ENCODE results near the gene KRT6B. TPM values are rescaled to one million over a fixed set of nuclear protein-coding genes. Genes with fewer than 3 reads are reported as not detected.

Gene KRT6B
- total RNA-seq, 4 donors from 2014 or later = not detected

GRCh38 chr12:52474212-52474611, 22.3 kb upstream of the KRT6B start:
- Histone ChIP-seq H3K9me3 (no peaks in the 10 kb centered on the region), H3K27me3 (no peaks in the 10 kb centered on the region), H3K36me3 (no peaks in the 10 kb centered on the region), H3K4me3 (no peak overlapping the region), H3K4me1 (no peaks in the 10 kb centered on the region), H3K27ac (no peak overlapping the region)
- DNase-seq = no peak
- no peak for TF ChIP-seq CTCF (IDR thresholded peaks at IDR 0.05)
- no peak for TF ChIP-seq POLR2A (IDR thresholded peaks at IDR 0.05)

GRCh38 chr12:52473768-52474167, 21.8 kb upstream of the KRT6B start, which contains the start of gene KRT6C:
Gene KRT6C, minus strand, starts transcription at chr12:52473805. Its CDS starts 68 bp downstream, at chr12:52473737.
- Histone ChIP-seq H3K4me3 (no peak within 1 kb of the TSS), H3K4me1 (no peaks in the 10 kb centered on the region), H3K36me3 (no peaks in the 10 kb centered on the region), H3K27me3 (no peaks in the 10 kb centered on the region), H3K27ac (no peak within 1 kb of the TSS), H3K9me3 (no peaks in the 10 kb centered on the region)
- TF ChIP-seq POLR2A (IDR thresholded peaks at IDR 0.05) = no peak
- TF ChIP-seq CTCF (IDR thresholded peaks at IDR 0.05) = no peak
- no peak for DNase-seq

GRCh38 chr12:52469853-52470252, 17.9 kb upstream of the KRT6B start:
- Histone ChIP-seq H3K4me3 (no peak overlapping the region), H3K9me3 (no peaks in the 10 kb centered on the region), H3K36me3 (no peaks in the 10 kb centered on the region), H3K4me1 (no peaks in the 10 kb centered on the region), H3K27ac (no peak overlapping the region), H3K27me3 (no peaks in the 10 kb centered on the region)
- TF ChIP-seq POLR2A (IDR thresholded peaks at IDR 0.05) = no peak
- TF ChIP-seq CTCF (IDR thresholded peaks at IDR 0.05) = no peak
- no peak for DNase-seq

GRCh38 chr12:52464897-52465296, 13.0 kb upstream of the KRT6B start:
- Histone ChIP-seq H3K27me3 (no peaks in the 10 kb centered on the region), H3K36me3 (no peaks in the 10 kb centered on the region), H3K4me3 (no peak overlapping the region), H3K27ac (no peak overlapping the region), H3K9me3 (no peaks in the 10 kb centered on the region), H3K4me1 (no peaks in the 10 kb centered on the region)
- TF ChIP-seq CTCF (IDR thresholded peaks at IDR 0.05) = no peak
- TF ChIP-seq POLR2A (IDR thresholded peaks at IDR 0.05) = no peak
- no peak for DNase-seq

GRCh38 chr12:52461693-52462092, 9.7 kb upstream of the KRT6B start:
- H3K36me3 ChIP-seq = no peaks in the 10 kb centered on the region
- H3K27ac ChIP-seq = no peak overlapping the region
- H3K4me1 ChIP-seq = no peaks in the 10 kb centered on the region
- H3K27me3 ChIP-seq = no peaks in the 10 kb centered on the region
- no peak overlapping the region for H3K4me3 ChIP-seq
- no peak for DNase-seq
- no peaks in the 10 kb centered on the region for H3K9me3 ChIP-seq
- TF ChIP-seq POLR2A (IDR thresholded peaks at IDR 0.05) = no peak
- no peak for TF ChIP-seq CTCF (IDR thresholded peaks at IDR 0.05)

- no peaks in the 10 kb centered on the region for H3K27me3 ChIP-seq
- no peaks in the 10 kb centered on the region for H3K9me3 ChIP-seq
- no peak for TF ChIP-seq POLR2A (IDR thresholded peaks at IDR 0.05)
- TF ChIP-seq CTCF (IDR thresholded peaks at IDR 0.05) = no peak
- no peaks in the 10 kb centered on the region for H3K4me1 ChIP-seq
- H3K27ac ChIP-seq = no peak overlapping the region
- no peak overlapping the region for H3K4me3 ChIP-seq
- DNase-seq = no peak
- no peaks in the 10 kb centered on the region for H3K36me3 ChIP-seq
Measured at GRCh38 chr12:52458861-52459260, 6.9 kb upstream of the KRT6B start.

All from Peyer's patch (tissue), 4 donors.